Testis (tissue), 2 donors: ENCODE measurements around the gene C2orf78.

Experiments
- POLR2A ChIP-seq: fragments of 450-650 bp; IDR thresholded peaks from one replicate; pipeline ENCODE4 v1.6.1; 2017; ENCODE audit warnings: antibody characterized with exemption, mild to moderate bottlenecking, moderate library complexity
- TF ChIP-seq, protein P1 (sequence below), 3 experiments: fragments of 450-650 bp in 2 of 3; fragments of 200-600 bp in 1 of 3; sonication (generic) in 1 of 3; IDR thresholded peaks; one replicate each; pipeline ENCODE4 v1.5.1; 2016 to 2019; ENCODE audit warnings: antibody characterized with exemption in 3 of 3, mild to moderate bottlenecking in 2 of 3, moderate library complexity in 1 of 3

DNA sequence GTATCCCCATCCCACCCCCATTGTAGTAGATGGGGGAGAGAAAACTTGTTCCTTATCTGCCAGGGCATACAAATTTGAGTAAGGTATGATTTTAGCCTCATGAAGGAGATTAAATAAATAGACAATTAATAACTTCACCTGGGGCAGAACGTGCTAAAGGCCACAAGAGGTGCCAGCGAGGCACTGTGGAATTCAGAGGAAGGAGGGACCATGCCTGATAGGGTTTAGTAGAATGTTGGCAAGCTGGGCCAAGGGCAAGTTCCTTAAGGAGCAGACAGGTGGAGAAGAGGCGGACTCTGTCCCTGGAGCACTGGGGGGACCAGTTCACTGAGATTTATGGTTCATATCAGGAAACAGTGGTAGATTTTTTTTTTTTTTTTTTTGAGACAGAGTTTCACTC is 67.3 kb downstream of the C2orf78 start:
- TF ChIP-seq, protein P1, sequence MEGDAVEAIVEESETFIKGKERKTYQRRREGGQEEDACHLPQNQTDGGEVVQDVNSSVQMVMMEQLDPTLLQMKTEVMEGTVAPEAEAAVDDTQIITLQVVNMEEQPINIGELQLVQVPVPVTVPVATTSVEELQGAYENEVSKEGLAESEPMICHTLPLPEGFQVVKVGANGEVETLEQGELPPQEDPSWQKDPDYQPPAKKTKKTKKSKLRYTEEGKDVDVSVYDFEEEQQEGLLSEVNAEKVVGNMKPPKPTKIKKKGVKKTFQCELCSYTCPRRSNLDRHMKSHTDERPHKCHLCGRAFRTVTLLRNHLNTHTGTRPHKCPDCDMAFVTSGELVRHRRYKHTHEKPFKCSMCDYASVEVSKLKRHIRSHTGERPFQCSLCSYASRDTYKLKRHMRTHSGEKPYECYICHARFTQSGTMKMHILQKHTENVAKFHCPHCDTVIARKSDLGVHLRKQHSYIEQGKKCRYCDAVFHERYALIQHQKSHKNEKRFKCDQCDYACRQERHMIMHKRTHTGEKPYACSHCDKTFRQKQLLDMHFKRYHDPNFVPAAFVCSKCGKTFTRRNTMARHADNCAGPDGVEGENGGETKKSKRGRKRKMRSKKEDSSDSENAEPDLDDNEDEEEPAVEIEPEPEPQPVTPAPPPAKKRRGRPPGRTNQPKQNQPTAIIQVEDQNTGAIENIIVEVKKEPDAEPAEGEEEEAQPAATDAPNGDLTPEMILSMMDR (IDR thresholded peaks at IDR 0.05) = no peak
- TF ChIP-seq POLR2A = no peak
